Muscle of leg (tissue), 16 donors: ENCODE results near the gene ERVH48-1. TPM values are rescaled to one million over a fixed set of nuclear protein-coding genes. Genes with fewer than 3 reads are reported as not detected.
"Not testable (repeated sequence)": the region's sequence is repeated elsewhere in the genome, so short reads cannot be mapped to it uniquely, and the experiment has no call there.

ENCODE experiments used
- DNase-seq: peaks from one replicate; pipeline ENCODE4 v3.0.0; 2013
- H3K27ac ChIP-seq: one replicate; pipeline ENCODE4 v1.5.1; 2013; ENCODE audit warnings: mild to moderate bottlenecking, low read length, control low read depth
- H3K27me3 ChIP-seq: one replicate; pipeline ENCODE4 v1.6.1; 2013; ENCODE audit warnings: low read length; ENCODE audit not compliant: control insufficient read depth, insufficient read depth
- H3K36me3 ChIP-seq: one replicate; pipeline ENCODE4 v1.6.1; 2013; ENCODE audit warnings: low read length; ENCODE audit not compliant: control insufficient read depth, insufficient read depth
- H3K4me1 ChIP-seq: one replicate; pipeline ENCODE4 v1.6.1; 2013; ENCODE audit warnings: low read length; ENCODE audit not compliant: control insufficient read depth, insufficient read depth
- H3K4me3 ChIP-seq: one replicate; pipeline ENCODE4 v1.5.1; 2013; ENCODE audit warnings: low read length, control low read depth
- H3K9me3 ChIP-seq: replicated peaks from 2 replicates; pipeline ENCODE4 v1.6.1; 2013; ENCODE audit warnings: low read depth, low read length; ENCODE audit not compliant: control insufficient read depth
- WGBS: methylation state at CpG from one replicate; pipeline ENCODE4 v1.1.5; 2013; ENCODE audit warnings: missing lambda C conversion rate; ENCODE audit not compliant: insufficient coverage; 5-methylcytosine and 5-hydroxymethylcytosine counted together
- long read RNA-seq, 11 donors: transcript quantifications; one replicate each; lab custom pipeline, GENCODE V29; 2026
- polyA plus RNA-seq, 8 donors: library from polyadenylated mRNA; unstranded; fragments of 120-200 nt; gene quantifications; one replicate each; pipeline versions ENCODE4 v1.2.1 to v1.2.3, GENCODE V29; 2013; ENCODE audit warnings: inconsistent platforms in 1 of 8, low replicate concordance in 1 of 8; ENCODE audit not compliant: insufficient read length in 8 of 8, insufficient read depth in 1 of 8
- total RNA-seq: library from RNA; stranded (reverse); fragments of 120-200 nt; gene quantifications from one replicate; pipeline ENCODE4 v1.2.4, GENCODE V29; 2013

ERVH48-1 gene
- total RNA-seq (0.22 TPM), polyA plus RNA-seq (1 to 10 TPM in 1 of 8 donors, under 1 TPM in 7; 0.20 to 1.3 (median 0.52) TPM)
- long read RNA-seq, donor 1, partial matches to known transcripts: 0 of 1 reads
- long read RNA-seq, donor 1, other reads (novel, unspliced or antisense): 0 of 1 reads
- long read RNA-seq, donor 2: 0 reads
- long read RNA-seq, donor 3: 0 reads
- long read RNA-seq, donor 4, partial matches to known transcripts: 0 of 1 reads
- long read RNA-seq, donor 4, other reads (novel, unspliced or antisense): 0 of 1 reads
- long read RNA-seq, donor 5, partial matches to known transcripts: 0 of 1 reads
- long read RNA-seq, donor 5, other reads (novel, unspliced or antisense): 0 of 1 reads
- long read RNA-seq, donor 6, partial matches to known transcripts: 0 of 1 reads
- long read RNA-seq, donor 6, other reads (novel, unspliced or antisense): 0 of 1 reads
- long read RNA-seq, donor 7: 0 reads
- long read RNA-seq, donor 8: 0 reads
- long read RNA-seq, donor 9, partial matches to known transcripts: 0 of 2 reads
- long read RNA-seq, donor 9, other reads (novel, unspliced or antisense): 0 of 2 reads
- long read RNA-seq, donor 10, partial matches to known transcripts: 0 of 2 reads
- long read RNA-seq, donor 10, other reads (novel, unspliced or antisense): 0 of 2 reads
- long read RNA-seq, donor 11: 0 reads

- Histone ChIP-seq H3K4me1 (peaks cover 8% of the 10 kb centered on the region), H3K4me3 (no peak within 1 kb of the TSS), H3K27ac (no peak within 1 kb of the TSS), H3K9me3 (no peaks in the 10 kb centered on the region), H3K36me3 (no peaks in the 10 kb centered on the region), H3K27me3 (no peaks in the 10 kb centered on the region)
- WGBS: 90% methylated on average over 15 of the region's 29 CpGs
- DNase-seq: no peak
Measured at GRCh38 chr21:42925114-42925926, at the start of gene ERVH48-1. TSS of gene ERVH48-1 (minus strand) at chr21:42925630. CDS start at chr21:42919006, 6,624 bp downstream.

GRCh38 chr21:42973991-42974831 lies 48.8 kb upstream of the ERVH48-1 start, which contains the start of gene PKNOX1:
TSS of gene PKNOX1 (plus strand) at chr21:42974562. CDS start at chr21:43004382, 29,820 bp downstream.
- WGBS: under 1% methylated on average over 85 of the region's 106 CpGs
- Histone ChIP-seq H3K36me3 (peaks cover 3% of the 10 kb centered on the region), H3K4me1 (peaks cover 10% of the 10 kb centered on the region), H3K27ac (peak within 1 kb of the TSS; percentile 98), H3K9me3 (peaks cover 7% of the 10 kb centered on the region), H3K27me3 (no peaks in the 10 kb centered on the region), H3K4me3 (peak within 1 kb of the TSS; percentile 87)
- peak; percentile 99 for DNase-seq

GRCh38 chr21:42973309-42973990 lies 48.0 kb upstream of the ERVH48-1 start:
- H3K27ac ChIP-seq: peak overlapping the region; percentile 88
- 56% methylated on average over 13 of the region's 19 CpGs for WGBS
- peaks cover 7% of the 10 kb centered on the region for H3K9me3 ChIP-seq
- H3K36me3 ChIP-seq: no peaks in the 10 kb centered on the region
- H3K4me3 ChIP-seq: peak overlapping the region; percentile 62
- H3K27me3 ChIP-seq: no peaks in the 10 kb centered on the region
- DNase-seq: peak; percentile 33
- peaks cover 10% of the 10 kb centered on the region for H3K4me1 ChIP-seq

GRCh38 chr21:42971897-42972275 lies 46.5 kb upstream of the ERVH48-1 start:
- H3K4me1 ChIP-seq: peaks cover 10% of the 10 kb centered on the region
- 39% methylated on average over 3 of the region's 3 CpGs for WGBS

GRCh38 chr21:42970946-42971653 lies 45.7 kb upstream of the ERVH48-1 start:
- peaks cover 10% of the 10 kb centered on the region for H3K4me1 ChIP-seq
- no peaks in the 10 kb centered on the region for H3K36me3 ChIP-seq
- WGBS: 87% methylated on average over 3 of the region's 7 CpGs
- no peaks in the 10 kb centered on the region for H3K9me3 ChIP-seq
- no peak for DNase-seq
- H3K4me3 ChIP-seq: no peak overlapping the region
- no peak overlapping the region for H3K27ac ChIP-seq
- H3K27me3 ChIP-seq: no peaks in the 10 kb centered on the region

More at GRCh38 chr21:42971897-42972275, 46.5 kb upstream of the ERVH48-1 start:
- Histone ChIP-seq H3K9me3 (no peaks in the 10 kb centered on the region), H3K36me3 (no peaks in the 10 kb centered on the region), H3K4me3 (no peak overlapping the region), H3K27me3 (no peaks in the 10 kb centered on the region), H3K27ac (peak overlapping the region; percentile 62)
- DNase-seq: peak; percentile 34

GRCh38 chr21:42969193-42969600 lies 43.8 kb upstream of the ERVH48-1 start:
- WGBS: 52% methylated on average over 6 of the region's 6 CpGs
- Histone ChIP-seq H3K27ac (no peak overlapping the region), H3K9me3 (no peaks in the 10 kb centered on the region), H3K4me1 (peaks cover 10% of the 10 kb centered on the region), H3K36me3 (no peaks in the 10 kb centered on the region), H3K4me3 (no peak overlapping the region), H3K27me3 (no peaks in the 10 kb centered on the region)
- no peak for DNase-seq

GRCh38 chr21:42967616-42968015 lies 42.2 kb upstream of the ERVH48-1 start:
- H3K27me3 ChIP-seq, H3K9me3 ChIP-seq, H3K36me3 ChIP-seq, H3K4me3 ChIP-seq, H3K27ac ChIP-seq, H3K4me1 ChIP-seq, DNase-seq: not testable (repeated sequence)
- 71% methylated on average over 9 of the region's 9 CpGs for WGBS

- Histone ChIP-seq H3K4me1 (no peaks in the 10 kb centered on the region), H3K27me3 (no peaks in the 10 kb centered on the region), H3K36me3 (no peaks in the 10 kb centered on the region), H3K4me3 (no peak overlapping the region), H3K27ac (no peak overlapping the region), H3K9me3 (no peaks in the 10 kb centered on the region)
- WGBS: 60% methylated on average over 3 of the region's 3 CpGs
- no peak for DNase-seq
Measured at GRCh38 chr21:42965211-42965560, 39.8 kb upstream of the ERVH48-1 start.
